GM23338 (cell line): ENCODE data around the gene TTC28.

Experiments
- CREB1 ChIP-seq: fragments of 250-450 bp; sonication (Bioruptor Pico); IDR thresholded peaks from 2 replicates; pipeline ENCODE4 v1.5.0; 2020; ENCODE audit warnings: low read depth, mild to moderate bottlenecking, moderate library complexity
- EZH2 ChIP-seq: fragments of 200-600 bp; sonication (generic); IDR thresholded peaks from one replicate; pipeline ENCODE4 v1.8.0; 2017; ENCODE audit warnings: antibody characterized with exemption, mild to moderate bottlenecking, low read depth; ENCODE audit not compliant: unreplicated experiment
- EZH2phosphoT487 ChIP-seq: fragments of 200-600 bp; sonication (generic); IDR thresholded peaks from one replicate; pipeline ENCODE4 v1.8.1; 2018; ENCODE audit warnings: antibody characterized with exemption; ENCODE audit not compliant: unreplicated experiment
- NANOG ChIP-seq: IDR thresholded peaks from 2 replicates; pipeline ENCODE4 v1.6.1; 2016; ENCODE audit warnings: antibody characterized with exemption, borderline replicate concordance
- POLR2AphosphoS5 ChIP-seq: IDR thresholded peaks from 2 replicates; pipeline ENCODE4 v1.6.1; 2016; ENCODE audit warnings: antibody characterized with exemption, low read depth
- TF ChIP-seq, protein P1 (sequence below), 2 experiments: fragments of 200-600 bp in 1 of 2; sonication (generic) in 1 of 2; conservative IDR thresholded peaks; 2 replicates each; pipeline versions ENCODE4 v1.5.1 to v1.6.1; 2016 to 2017; ENCODE audit warnings: antibody characterized with exemption in 2 of 2, low read depth in 2 of 2, mild to moderate bottlenecking in 2 of 2, moderate library complexity in 1 of 2
- TF ChIP-seq, protein P2 (sequence below): fragments of 250-450 bp; sonication (Bioruptor Pico); IDR thresholded peaks from 2 replicates; pipeline ENCODE4 v1.5.0; 2020; ENCODE audit warnings: mild to moderate bottlenecking, moderate library complexity

DNA sequence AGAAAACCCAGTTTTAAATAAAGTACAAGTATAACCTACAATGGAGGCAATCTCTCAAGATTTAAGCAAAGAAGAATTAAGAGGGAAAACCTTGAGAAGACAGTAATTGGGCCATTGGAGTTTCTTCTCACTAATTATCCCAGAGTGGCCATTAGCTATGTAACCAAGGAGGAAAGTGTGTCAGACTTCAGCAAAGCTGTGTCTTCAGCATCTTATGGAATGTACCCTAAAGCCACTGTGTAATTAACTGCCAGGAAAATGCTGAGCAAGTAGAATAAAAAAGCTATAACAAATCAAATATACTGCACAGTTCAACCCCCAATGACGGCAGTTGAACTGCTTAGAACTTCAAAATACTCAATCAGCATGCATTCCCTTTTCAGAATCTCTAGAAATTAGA lies 261.6 kb downstream of the TTC28 start:
- TF ChIP-seq EZH2 (no peak), POLR2AphosphoS5 (no peak), CREB1 (no peak), EZH2phosphoT487 (no peak), NANOG (no peak)
- TF ChIP-seq, protein P1, sequence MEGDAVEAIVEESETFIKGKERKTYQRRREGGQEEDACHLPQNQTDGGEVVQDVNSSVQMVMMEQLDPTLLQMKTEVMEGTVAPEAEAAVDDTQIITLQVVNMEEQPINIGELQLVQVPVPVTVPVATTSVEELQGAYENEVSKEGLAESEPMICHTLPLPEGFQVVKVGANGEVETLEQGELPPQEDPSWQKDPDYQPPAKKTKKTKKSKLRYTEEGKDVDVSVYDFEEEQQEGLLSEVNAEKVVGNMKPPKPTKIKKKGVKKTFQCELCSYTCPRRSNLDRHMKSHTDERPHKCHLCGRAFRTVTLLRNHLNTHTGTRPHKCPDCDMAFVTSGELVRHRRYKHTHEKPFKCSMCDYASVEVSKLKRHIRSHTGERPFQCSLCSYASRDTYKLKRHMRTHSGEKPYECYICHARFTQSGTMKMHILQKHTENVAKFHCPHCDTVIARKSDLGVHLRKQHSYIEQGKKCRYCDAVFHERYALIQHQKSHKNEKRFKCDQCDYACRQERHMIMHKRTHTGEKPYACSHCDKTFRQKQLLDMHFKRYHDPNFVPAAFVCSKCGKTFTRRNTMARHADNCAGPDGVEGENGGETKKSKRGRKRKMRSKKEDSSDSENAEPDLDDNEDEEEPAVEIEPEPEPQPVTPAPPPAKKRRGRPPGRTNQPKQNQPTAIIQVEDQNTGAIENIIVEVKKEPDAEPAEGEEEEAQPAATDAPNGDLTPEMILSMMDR (conservative IDR thresholded peaks at IDR 0.05; ENCODE audit: low read depth in 2 of 2), result no peak
- TF ChIP-seq, protein P2, sequence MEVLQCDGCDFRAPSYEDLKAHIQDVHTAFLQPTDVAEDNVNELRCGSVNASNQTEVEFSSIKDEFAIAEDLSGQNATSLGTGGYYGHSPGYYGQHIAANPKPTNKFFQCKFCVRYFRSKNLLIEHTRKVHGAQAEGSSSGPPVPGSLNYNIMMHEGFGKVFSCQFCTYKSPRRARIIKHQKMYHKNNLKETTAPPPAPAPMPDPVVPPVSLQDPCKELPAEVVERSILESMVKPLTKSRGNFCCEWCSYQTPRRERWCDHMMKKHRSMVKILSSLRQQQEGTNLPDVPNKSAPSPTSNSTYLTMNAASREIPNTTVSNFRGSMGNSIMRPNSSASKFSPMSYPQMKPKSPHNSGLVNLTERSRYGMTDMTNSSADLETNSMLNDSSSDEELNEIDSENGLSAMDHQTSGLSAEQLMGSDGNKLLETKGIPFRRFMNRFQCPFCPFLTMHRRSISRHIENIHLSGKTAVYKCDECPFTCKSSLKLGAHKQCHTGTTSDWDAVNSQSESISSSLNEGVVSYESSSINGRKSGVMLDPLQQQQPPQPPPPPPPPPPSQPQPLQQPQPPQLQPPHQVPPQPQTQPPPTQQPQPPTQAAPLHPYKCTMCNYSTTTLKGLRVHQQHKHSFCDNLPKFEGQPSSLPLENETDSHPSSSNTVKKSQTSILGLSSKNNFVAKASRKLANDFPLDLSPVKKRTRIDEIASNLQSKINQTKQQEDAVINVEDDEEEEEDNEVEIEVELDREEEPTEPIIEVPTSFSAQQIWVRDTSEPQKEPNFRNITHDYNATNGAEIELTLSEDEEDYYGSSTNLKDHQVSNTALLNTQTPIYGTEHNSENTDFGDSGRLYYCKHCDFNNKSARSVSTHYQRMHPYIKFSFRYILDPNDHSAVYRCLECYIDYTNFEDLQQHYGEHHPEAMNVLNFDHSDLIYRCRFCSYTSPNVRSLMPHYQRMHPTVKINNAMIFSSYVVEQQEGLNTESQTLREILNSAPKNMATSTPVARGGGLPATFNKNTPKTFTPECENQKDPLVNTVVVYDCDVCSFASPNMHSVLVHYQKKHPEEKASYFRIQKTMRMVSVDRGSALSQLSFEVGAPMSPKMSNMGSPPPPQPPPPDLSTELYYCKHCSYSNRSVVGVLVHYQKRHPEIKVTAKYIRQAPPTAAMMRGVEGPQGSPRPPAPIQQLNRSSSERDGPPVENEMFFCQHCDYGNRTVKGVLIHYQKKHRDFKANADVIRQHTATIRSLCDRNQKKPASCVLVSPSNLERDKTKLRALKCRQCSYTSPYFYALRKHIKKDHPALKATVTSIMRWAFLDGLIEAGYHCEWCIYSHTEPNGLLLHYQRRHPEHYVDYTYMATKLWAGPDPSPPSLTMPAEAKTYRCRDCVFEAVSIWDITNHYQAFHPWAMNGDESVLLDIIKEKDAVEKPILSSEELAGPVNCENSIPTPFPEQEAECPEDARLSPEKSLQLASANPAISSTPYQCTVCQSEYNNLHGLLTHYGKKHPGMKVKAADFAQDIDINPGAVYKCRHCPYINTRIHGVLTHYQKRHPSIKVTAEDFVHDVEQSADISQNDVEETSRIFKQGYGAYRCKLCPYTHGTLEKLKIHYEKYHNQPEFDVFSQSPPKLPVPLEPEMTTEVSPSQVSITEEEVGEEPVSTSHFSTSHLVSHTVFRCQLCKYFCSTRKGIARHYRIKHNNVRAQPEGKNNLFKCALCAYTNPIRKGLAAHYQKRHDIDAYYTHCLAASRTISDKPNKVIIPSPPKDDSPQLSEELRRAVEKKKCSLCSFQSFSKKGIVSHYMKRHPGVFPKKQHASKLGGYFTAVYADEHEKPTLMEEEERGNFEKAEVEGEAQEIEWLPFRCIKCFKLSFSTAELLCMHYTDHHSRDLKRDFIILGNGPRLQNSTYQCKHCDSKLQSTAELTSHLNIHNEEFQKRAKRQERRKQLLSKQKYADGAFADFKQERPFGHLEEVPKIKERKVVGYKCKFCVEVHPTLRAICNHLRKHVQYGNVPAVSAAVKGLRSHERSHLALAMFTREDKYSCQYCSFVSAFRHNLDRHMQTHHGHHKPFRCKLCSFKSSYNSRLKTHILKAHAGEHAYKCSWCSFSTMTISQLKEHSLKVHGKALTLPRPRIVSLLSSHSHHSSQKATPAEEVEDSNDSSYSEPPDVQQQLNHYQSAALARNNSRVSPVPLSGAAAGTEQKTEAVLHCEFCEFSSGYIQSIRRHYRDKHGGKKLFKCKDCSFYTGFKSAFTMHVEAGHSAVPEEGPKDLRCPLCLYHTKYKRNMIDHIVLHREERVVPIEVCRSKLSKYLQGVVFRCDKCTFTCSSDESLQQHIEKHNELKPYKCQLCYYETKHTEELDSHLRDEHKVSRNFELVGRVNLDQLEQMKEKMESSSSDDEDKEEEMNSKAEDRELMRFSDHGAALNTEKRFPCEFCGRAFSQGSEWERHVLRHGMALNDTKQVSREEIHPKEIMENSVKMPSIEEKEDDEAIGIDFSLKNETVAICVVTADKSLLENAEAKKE, result no peak
